ENCODE results near the gene ST6GALNAC1.

DNA sequence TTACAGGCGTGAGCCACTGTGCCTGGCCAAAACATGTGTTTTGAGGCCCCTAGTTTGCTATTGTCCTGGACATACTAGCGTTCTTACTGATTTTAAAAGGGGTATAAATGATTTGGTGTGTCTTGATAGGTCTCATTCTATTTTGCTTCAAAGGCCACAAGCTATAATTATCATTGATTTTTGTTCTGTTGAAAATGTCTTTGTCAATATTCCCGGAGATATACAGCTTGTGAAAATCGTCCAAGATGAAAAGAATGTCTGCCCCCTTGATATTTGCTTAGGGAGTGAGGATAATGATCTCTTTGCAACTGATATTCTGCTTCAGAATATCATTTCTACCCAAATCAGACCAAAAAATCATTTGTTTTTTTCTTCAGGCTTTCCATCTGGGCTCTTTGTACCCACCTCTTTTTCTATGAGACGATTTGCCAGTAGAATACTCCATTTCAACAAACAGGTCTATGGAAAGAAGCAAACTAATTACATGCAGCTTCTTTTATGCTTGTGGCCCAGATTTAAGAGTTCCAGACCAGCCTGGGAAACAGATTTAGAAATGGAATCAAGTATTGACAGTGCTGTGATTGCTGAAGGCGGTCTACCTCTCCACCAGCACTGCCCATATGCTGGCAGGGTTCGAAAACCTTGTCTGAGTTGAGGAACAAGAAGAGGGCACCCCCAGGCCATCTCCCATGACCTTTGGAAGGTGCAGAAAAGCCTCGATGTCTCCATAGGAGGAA lies 14.1 kb upstream of the ST6GALNAC1 start:
- TF ChIP-seq GATA3 (IDR thresholded peaks at IDR 0.05; ENCODE audit: low read depth, low read length) (no peak), GATA2 (IDR thresholded peaks at IDR 0.05; ENCODE audit: low read depth, low read length) (no peak)
